Hematopoietic multipotent progenitor cell (in vitro differentiated cells): ENCODE data around the gene CTSE. TPM values are rescaled to one million over a fixed set of nuclear protein-coding genes. Genes with fewer than 3 reads are reported as not detected.
"Not testable (repeated sequence)": the region's sequence is repeated elsewhere in the genome, so short reads cannot be mapped to it uniquely, and the experiment has no call there.

Experiments
- DNase-seq, 3 donors: peaks; one replicate each; pipeline ENCODE4 v3.0.0-alpha.2; 2011 to 2015; ENCODE audit warnings: low read depth in 2 of 3, low spot score in 2 of 3
- total RNA-seq: library from RNA; depleted of rRNA; stranded (reverse); fragments of >200 nt; gene quantifications from one replicate; pipeline ENCODE4 v1.2.3, GENCODE V29; 2012

CTSE gene
- total RNA-seq = under 0.01 TPM

DNA sequence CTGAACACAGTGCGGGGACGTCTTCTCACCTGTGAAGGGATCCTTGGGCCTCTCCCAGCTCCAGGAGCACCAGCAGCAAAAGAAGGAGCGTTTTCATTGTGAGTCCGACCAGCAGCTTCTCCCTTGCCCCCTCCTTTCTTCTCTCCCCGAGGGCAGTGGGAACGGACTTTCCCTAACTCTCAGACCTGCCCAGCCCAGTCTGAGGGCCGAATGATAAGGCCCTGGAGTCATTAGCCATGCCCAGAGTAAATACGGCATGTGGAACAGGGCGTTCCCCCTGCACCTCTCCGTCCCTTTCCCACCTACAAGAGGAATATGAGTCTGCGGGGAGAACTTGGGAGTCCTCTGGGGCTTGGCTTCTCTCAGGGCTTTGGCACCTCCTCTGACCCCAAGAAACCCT lies at the start of gene CTSE:
Gene CTSE (minus strand): TSS at position 201 of the 400 bp plus-strand sequence. CDS start 104 bp downstream, at position 97.
- no peak for DNase-seq

DNA sequence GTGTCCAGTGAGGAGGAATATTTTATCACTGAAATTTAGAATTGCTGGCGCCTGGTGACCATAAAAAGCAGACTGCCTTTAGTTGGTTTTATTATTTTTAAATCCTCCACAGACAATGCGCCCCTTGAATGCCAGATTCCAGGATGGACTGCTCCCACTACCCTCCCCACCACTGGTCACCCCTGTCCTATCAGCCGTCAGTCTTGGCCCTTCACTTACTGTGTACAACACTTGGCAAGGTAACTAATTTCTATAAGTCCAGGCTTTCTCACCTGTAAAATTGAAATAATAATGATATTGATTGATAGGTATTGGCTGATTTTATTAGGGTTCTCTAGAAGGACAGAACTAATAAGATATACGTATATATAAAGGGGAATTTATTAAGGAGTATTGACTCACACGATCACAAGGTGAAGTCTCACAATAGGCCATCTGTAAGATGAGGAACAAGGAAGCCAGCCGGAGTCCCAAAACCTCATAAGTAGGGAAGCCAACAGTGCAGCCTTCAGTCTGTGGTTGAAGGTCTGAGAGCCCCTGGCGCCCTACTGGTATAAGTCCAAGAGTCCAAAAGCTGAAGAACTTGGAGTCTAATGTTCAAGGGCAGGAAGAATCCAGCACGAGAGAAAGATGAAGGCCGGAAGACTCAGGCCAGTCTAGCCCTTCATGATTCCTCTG lies 47.1 kb upstream of the CTSE start:
- DNase-seq = no peak

- DNase-seq = no peak
These were observed 44.6 kb upstream of the CTSE start for GRCh38 chr1:206068314-206068713.

DNA sequence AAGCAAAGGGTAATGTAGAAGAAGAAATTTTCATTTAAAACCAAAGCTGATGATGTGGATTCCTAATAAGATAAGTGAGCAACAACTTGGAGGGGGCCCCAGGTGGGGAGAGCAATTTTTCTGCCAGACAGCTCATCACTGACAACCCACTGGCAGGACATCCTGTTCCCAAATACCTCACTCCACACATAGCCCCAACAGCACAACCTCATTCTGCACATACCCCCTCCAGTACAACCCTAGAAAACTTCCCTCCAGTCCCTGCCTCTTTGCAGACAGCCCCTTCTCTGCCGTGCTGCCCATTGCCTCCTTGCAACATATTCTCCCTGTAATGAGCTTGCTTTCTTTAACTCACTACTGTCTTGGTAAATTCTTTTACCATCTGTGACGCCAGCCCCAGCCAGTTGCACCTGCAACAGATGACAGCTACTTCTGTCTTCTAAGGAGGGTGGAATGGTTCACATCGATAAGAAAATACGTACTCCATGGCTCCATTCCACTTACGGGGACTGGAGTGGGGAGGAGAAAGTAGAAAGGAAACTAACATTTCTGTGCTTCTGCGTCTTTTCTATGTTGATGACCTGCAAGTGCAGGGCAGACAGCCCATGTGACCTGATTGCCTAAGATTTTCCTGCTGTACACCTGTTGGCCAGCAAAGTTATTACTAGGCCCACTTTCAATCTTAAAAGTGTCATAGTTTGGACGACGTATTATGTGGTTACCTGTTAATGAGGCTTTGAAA lies 44.0 kb upstream of the CTSE start:
- peak in 1 of 3 donors; percentile 44 for DNase-seq

GRCh38 chr1:206066479-206067171 lies 42.9 kb upstream of the CTSE start:
- peak in 1 of 3 donors; percentile 25 for DNase-seq

DNA sequence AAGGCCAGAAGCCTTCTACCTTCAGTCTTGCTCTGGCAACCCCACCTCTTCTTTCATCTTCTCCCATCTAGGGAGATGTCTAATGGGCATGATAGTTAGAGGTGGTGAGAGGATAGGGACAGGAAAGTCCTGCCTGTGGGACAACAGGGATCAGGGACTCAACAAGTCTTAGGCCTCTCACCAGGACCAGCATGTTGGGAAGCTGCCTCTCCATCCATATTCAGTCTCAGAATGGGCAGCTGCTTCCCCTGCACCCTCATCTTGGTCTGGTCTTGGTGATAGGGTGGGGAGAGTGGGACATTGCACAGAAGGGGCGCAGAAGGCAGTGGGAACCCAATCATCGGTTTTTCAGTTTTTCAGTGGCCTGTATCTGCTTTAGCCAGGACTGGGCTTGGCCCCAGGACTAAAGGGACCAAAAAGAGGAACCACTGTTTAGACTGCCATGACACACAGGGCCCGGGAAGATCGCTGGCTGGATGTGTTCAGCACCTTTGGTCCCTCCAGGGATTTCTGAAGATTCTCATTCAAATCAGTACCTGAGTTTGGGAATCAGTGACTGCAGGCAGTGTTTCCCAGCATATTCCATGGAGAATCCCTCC lies 42.0 kb upstream of the CTSE start:
- DNase-seq = peak in 1 of 3 donors; percentile 20

DNA sequence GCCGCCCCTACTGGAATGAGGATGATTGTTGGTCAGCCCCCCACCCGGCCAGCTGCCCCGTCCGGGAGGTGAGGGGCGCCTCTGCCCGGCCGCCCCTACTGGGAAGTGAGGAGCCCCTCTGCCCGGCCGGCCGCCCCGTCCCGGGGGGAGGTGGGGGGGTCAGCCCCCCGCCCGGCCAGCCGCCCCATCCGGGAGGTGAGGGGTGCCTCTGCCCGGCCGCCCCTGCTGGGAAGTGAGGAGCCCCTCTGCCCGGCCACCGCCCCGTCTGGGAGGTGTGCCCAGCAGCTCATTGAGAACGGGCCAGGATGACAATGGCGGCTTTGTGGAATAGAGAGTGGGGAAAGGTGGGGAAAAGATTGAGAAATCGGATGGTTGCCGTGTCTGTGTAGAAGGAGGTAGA lies 40.8 kb upstream of the CTSE start:
- not testable (repeated sequence) for DNase-seq

- not testable (repeated sequence) for DNase-seq
These were observed 40.3 kb upstream of the CTSE start for GRCh38 chr1:206064001-206064400.

GRCh38 chr1:206062464-206062863 lies 38.8 kb upstream of the CTSE start:
- no peak for DNase-seq

GRCh38 chr1:206060844-206061243 lies 37.1 kb upstream of the CTSE start:
- DNase-seq = no peak

DNA sequence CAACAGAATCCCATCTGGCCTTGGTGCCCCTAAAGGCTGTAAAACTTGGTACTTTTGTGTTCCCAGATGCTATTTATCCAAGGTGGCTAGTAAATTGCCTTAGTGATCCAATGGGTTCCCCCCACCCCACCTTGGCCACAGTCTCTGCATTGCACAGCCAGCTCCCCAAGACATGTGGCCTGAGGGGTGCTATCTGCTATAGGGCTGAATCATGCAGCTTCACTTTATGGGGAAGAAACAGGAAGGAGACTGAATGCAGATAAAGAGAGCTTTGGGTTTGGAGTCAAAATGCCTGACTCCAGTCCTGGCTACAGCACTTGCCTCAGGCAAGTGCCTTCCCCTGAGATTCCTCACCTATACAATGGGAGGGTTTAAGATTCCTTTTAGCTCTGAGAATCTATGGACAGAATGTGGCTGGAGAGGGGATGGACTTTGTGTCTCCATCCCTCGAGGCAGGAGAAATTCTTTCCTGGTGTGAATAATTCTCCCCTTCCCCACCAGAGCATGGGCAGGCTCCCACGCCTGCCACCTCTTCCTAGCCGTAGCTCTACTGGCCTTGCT lies 35.7 kb upstream of the CTSE start:
- peak in 1 of 3 donors; percentile 34 for DNase-seq

DNA sequence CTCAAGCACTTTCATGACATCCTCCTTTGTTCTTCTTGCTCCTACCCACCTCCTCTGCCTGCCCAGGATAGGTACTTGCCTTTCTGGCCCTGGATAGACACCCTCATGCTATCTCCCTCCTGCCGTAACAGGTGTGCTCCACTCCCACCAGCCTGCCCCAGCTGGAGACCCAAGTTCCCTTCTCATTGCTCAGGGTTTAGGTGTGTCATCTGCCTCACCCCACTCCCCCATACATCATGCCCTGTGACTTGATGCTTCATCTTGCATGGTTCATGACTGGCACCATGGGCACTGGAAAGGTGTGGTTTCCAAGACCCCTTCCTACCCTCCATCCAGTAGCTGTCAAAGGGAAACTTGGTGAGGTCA lies 35.2 kb upstream of the CTSE start:
- no peak for DNase-seq

DNA sequence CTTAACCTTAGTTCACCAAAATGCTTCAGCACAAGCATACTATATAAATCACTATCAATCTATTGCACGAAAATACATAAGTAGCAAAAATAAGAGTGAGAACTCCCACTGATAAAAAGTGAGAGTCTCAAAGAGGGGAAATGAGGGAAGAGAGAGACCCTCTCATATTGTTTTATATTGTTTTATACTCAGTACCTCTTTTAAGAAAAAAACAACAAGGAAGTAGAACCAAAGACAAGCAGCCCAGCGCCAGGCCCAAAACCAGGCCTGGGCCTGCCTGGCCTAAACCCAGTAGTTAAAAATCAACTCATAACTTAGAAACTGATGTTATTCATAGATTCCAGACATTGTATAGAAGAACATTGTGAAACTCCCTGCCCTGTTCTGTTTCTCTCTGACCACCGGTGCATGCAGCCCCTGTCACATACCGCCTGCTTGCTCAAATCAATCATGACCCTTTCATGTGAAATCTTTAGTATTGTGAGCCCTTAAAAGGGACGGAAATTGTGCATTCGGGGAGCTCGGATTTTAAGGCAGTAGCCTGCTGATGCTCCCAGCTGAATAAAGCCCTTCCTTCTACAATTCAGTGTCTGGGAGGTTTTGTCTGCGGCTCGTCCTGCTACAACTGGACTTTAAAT lies 34.7 kb upstream of the CTSE start:
- DNase-seq = not testable (repeated sequence)

DNA sequence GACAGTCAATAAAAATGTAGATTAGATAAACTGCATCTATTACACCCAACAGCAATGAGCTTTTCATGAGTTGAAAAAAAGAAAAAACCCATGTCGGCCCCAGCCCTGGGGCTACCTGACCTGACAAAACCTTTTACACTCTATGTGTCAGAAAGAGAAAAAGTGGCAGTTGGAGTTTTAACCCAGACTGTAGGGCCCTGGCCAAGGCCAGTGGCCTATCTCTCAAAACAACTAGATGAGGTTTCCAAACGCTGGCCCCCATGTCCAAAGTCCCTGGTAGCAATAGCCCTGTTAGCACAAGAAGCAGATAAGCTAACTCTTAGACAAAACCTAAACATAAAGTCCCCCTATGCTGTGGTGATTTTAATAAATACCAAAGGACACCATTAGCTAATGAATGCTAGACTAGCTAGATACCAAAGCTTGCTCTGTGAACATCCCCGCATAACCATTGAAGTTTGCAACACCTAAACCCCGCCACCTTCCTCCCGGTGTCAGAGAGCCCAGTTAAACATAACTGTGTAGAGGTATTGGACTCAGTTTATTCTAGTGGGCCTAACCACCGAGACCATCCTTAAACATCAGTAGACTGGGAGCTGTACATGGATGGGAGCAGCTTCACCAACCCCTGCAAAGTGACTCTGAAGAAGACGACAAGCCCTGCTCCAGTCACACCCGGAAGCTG lies 32.1 kb upstream of the CTSE start:
- not testable (repeated sequence) for DNase-seq

DNA sequence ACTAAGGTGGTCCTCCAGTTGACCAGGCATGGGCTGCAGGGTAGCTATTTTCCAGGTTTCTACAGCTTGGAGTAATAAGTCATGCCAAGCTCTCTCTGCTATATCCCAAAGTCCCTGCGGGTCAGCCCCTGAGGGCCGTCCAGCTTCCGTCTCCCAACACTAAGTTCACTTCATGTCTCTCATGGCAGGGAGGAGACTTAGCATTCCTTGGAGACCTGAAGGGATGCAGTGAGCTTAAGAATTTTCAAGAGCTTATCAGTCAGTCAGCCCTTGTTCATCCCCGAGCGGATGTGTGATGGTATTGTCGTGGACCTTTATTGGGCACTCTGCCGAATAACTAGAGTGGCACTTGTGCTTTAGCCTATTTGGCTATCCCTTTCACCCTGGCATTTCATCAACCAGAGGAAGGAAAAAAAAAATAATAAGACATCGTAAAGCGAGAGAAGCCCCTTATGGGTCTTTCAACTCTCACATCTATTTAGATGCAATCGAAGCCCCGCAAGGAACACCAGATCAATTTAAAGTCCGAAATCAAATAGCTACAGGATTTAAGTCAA lies 31.5 kb upstream of the CTSE start:
- not testable (repeated sequence) for DNase-seq

GRCh38 chr1:206053616-206054015 lies 29.9 kb upstream of the CTSE start:
- DNase-seq = not testable (repeated sequence)

DNA sequence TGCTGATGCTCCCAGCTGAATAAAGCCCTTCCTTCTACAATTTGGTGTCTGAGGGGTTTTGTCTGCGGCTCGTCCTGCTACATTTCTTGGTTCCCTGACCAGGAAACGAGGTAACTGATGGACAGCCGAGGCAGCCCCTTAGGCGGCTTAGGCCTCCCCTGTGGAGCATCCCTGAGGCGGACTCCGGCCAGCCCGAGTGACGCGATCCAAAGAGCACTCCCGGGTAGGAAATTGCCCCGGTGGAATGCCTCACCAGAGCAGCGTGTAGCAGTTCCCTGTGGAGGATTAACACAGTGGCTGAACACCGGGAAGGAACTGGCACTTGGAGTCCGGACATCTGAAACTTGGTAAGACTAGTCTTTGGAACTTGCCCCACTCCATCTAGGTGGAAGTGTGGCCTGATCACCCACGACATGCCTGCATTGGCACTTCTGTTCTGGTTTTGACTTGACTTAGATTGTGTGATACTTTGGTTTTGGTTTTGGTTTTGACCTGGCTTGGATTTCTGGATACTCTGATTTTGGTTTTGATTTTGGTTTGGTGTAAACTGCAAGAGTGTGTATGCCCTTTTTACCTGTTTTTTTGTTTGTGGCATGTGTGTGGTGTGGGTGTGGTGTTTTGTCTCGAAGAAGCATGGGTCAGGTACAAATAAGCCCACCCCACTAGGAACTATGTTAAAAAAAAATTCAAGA lies 29.4 kb upstream of the CTSE start, which contains the start of gene RHEX:
Gene RHEX (plus strand): TSS at position 255 of the 692 bp plus-strand sequence. CDS start 44,656 bp downstream, outside the sequence.
- DNase-seq = not testable (repeated sequence)

GRCh38 chr1:206052231-206052865 lies 28.7 kb upstream of the CTSE start:
- DNase-seq = not testable (repeated sequence)
